HG03469 (cell line): ENCODE results near the gene OR1J1.

Experiments
- ATAC-seq: cut with Tn5 transposase; IDR thresholded peaks from one replicate; pipeline ENCODE4 v1.9.1; 2021; ENCODE audit warnings: mild to moderate bottlenecking, moderate library complexity, moderate number of reproducible peaks; ENCODE audit not compliant: unreplicated experiment

OR1J1 gene, protein sequence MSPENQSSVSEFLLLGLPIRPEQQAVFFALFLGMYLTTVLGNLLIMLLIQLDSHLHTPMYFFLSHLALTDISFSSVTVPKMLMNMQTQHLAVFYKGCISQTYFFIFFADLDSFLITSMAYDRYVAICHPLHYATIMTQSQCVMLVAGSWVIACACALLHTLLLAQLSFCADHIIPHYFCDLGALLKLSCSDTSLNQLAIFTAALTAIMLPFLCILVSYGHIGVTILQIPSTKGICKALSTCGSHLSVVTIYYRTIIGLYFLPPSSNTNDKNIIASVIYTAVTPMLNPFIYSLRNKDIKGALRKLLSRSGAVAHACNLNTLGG

DNA sequence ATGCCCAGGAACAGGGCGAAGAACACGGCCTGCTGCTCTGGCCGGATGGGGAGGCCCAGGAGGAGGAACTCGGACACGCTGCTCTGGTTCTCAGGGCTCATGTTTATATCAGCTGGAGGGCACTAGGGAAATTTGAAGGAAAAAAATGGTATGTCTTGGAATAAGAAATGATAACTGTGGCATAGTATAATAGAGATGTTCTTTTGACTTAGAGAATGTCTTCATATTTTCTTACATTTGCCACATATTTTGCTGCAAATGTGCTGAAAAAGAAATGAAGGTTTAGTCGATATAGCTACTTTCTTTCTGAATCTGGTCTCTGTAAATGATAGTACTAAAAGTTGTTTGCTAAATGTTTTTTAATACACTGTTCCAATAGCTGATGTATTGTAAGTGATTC is at the start of gene OR1J1:
OR1J1 (minus strand) TSS at position 101 of the 400 bp plus-strand sequence; CDS start at position 101, 0 bp downstream.
- no peak for ATAC-seq

- no peak for ATAC-seq
Observed at GRCh38 chr9:122527193-122527592, 49.5 kb upstream of the OR1J1 start, which contains the start of gene OR1N1. OR1N1 (minus strand) TSS chr9:122527293; CDS start chr9:122527293, 0 bp downstream.

GRCh38 chr9:122526602-122527001 is 48.9 kb upstream of the OR1J1 start:
- no peak for ATAC-seq

- ATAC-seq = no peak
Observed at GRCh38 chr9:122519376-122519775, 41.6 kb upstream of the OR1J1 start.

GRCh38 chr9:122518841-122519240 is 41.1 kb upstream of the OR1J1 start, which contains the start of gene OR1J4:
OR1J4 (plus strand) TSS chr9:122519141; CDS start chr9:122519141, 0 bp downstream.
- no peak for ATAC-seq

DNA sequence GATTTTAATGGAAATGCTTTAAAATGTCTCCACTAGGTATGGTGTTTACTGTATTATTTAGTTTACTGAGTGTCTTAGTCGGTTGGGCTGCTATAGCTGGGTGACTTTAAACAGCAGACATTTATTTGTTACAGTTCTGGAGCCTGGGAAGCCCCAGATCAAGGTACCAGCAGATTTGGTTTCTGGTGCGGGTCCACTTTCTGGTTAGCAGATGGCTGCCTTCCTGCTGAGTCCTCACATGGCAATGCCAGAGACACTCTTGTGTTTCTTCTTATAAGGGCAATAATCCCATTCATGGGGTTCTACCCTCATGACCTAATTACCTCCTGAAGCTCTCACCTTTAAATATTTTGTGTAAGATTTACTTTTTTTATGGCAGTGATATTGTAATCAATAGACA is 40.5 kb upstream of the OR1J1 start:
- no peak for ATAC-seq

DNA sequence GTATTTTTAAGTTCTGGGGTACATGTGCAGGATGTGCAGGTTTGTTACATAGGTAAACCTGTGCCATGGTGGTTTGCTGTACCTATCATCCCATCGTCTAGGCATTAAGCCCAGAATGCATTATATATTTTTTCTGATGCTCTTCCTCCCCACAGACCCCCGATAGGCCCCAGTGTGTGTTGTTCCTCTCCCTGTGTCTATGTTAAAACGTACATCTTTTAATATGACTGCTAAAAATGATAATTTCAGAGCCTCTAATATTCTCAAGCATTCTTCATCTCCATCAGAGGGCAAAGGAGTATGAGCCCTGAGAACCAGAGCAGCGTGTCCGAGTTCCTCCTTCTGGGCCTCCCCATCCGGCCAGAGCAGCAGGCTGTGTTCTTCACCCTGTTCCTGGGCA is 32.8 kb upstream of the OR1J1 start, which contains the start of gene OR1J2:
OR1J2 (plus strand) TSS at position 301 of the 400 bp plus-strand sequence; CDS start at position 301, 0 bp downstream.
- ATAC-seq = no peak

- no peak for ATAC-seq
Observed at GRCh38 chr9:122506964-122507363, 29.2 kb upstream of the OR1J1 start.

DNA sequence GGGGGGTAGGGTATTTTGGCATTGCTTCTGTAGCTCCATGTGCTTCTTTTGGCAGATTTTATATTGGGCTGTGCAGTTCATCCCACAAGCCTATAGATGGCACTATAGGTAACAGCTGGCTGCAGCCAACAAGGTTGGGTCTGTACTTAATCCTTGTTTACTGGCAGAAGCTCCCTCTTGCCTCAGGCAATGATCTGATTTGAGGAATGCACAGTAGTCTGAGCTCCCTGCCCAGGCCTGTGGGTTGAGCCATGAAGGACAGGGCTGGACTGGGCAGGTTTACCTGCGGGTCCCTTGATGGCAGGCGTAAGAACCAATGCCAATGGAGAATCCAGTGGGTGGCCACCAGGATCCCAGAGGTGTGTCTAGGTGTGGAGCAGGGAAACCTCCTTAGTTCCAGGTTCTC is 21.2 kb upstream of the OR1J1 start:
- ATAC-seq = no peak

GRCh38 chr9:122479062-122479461 is 1.3 kb upstream of the OR1J1 start:
- no peak for ATAC-seq

- no peak for ATAC-seq
Observed at GRCh38 chr9:122477346-122477745, 380 bp downstream of the OR1J1 start.

DNA sequence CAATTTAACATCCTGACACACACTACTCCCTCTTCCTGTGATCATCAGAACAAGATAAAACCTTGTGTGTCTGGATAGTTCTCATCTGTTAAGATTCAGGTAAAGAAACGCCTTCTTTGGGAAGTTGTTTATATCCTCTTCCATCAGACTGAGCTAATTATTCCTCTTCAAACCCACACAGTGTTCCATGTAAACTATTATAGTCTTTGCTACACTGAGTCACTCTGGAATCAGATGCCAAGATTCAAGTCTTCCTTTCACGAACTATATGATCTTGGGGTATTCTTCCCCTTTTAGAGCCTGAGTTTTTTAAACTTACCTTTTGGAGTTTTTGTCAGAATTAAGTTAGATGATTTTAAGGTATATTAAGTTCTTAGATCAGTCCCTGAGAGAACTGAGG is 2.0 kb downstream of the OR1J1 start:
- ATAC-seq = no peak

DNA sequence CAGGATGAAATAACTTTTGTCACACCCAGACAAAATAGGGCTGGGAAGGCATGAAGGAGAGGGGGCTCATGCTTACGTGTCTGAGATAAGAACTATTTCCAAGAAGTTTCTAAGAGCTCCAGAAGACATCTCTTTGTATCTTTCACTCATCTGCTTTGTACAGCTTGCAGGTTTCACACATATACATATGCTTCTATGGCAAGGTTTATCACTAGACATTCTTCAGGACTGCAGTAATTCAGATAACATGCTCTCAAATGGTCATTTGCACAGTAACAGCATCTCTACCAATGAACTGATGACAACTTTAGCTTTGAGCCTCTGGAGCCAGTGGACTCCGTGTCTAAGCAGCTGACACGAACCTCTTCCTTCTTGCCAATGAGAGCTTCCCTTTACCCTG is 3.2 kb downstream of the OR1J1 start:
- ATAC-seq = no peak

- ATAC-seq = no peak
Observed at GRCh38 chr9:122468735-122469134, 9.0 kb downstream of the OR1J1 start.

- no peak for ATAC-seq
Observed at GRCh38 chr9:122466456-122466855, 11.3 kb downstream of the OR1J1 start.

DNA sequence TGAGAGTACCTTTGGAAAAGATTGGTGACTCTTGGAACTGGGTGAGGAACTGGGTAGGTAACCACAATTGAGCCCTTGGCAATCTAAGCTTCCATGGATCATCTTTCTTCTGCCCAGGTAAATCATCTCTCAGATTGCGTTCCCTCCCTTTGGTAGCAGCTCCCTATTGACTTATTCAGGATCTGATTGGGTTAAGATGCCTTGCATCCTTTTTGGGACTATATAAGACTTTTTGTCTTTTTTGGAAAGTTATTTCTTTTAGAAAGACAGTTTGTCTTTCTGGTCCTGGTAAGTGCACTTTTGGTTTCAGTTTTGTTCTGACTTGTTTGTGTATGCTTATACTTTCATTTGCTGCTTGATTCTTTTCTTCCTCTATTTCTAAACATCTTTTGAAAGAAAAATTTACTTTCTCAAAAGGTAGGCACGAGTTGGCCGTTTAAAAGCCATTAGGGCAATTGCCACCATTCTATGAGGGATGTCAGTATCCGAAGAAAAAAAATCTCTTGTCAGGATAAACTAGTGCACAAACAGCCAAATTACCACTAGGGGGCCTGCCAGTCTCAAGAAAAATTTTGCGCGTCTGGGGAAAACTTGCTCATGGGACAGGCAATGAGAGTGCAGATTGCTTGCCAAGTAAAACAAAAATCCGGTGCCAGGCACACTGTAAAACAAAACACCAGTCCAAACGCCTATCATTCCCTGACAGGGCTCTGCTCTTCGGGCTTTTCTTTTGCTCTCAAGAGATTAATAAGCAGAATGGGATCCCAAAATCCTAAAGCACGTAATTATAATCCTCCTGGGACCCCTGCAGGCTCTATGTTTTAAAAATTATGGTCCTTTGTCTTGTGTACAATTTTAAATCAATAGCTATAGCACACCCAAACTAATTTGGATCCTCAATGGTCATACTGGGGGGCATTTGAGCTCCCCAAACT is 12.8 kb downstream of the OR1J1 start:
- no peak for ATAC-seq

DNA sequence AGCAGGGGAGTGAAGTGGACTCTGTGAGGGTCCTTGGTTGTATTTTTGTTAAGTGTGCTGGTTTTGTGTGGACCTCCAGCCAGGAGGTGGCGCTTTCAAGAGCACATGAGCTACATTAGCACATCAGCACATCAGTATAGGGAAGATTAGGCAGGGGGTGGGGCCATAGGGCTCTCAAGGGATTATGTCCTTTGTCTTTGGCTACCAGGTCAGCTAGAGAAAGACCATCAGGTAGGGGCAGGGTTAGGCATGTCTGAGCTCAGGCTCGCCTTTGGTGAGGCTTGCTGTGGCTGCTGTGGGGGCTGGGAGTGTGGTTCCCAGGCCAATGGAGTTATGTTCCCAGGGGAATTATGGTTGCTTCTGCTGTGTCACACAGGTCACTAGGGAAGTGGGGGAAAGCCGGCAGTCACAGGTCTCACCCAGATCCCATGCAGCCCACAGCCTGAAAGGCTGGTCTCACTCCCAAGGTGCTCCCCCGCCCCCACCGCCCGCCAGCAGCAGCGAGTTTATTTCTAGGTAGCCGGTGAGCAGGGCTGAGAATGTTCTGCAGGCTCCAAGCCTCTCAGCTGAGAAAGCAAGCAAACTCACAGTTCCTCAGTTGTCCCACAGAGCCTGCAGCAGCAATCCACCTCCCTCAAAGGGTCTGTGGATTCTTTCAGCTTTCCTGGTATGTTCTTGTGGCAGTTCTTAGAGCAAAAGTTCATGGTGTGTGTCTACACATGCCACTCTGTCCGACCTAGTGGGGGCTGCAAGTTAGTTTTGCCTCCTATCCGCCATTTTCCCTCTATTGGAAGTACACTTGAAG is 13.7 kb downstream of the OR1J1 start:
- ATAC-seq = no peak

- ATAC-seq = no peak
Observed at GRCh38 chr9:122457787-122458186, 19.9 kb downstream of the OR1J1 start.

- ATAC-seq = no peak
Observed at GRCh38 chr9:122456123-122456522, 21.6 kb downstream of the OR1J1 start.

DNA sequence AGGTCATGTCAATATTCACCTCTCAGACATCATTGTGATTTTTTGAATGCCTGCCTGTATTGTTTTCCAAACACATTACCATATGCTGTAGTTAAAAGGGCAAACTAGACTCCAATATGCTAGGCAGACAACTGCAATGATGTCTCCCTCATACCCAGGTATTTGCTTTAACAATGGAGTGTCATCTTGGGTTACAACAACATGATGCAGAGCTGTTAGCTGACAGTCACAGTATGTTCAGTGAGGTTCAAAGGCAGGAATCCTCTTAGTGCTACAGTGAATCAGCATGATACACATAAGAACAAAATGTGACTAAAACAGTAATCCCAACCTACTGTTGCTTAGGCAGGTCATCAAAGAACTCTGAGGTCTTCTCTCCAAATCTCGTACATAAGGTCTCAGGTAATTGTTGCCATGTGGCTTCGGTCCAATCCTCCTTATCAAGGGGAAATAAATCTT is 24.0 kb downstream of the OR1J1 start:
- no peak for ATAC-seq
